Uterus (tissue), 4 donors: ENCODE results near the gene USP53. TPM values are rescaled to one million over a fixed set of nuclear protein-coding genes. Genes with fewer than 3 reads are reported as not detected.

ENCODE experiments used
- DNase-seq, 2 donors: peaks; one replicate each; pipeline ENCODE4 v3.0.0-alpha.2; 2019 to 2020
- H3K27ac ChIP-seq, 2 donors: fragments of 200-600 bp; sonication (generic); 1 replicate in 1 of 2; 2 replicates in 1 of 2; pipeline ENCODE4 v1.5.1; 2016 to 2018
- H3K27me3 ChIP-seq, 2 donors: fragments of 200-600 bp; sonication (generic); one replicate each; pipeline ENCODE4 v1.5.1; 2018 to 2019; ENCODE audit warnings: control low read depth in 1 of 2
- H3K36me3 ChIP-seq, 2 donors: fragments of 200-600 bp; sonication (generic); one replicate each; pipeline ENCODE4 v1.5.1; 2019; ENCODE audit warnings: control low read depth in 1 of 2
- H3K4me1 ChIP-seq, 2 donors: fragments of 200-600 bp; sonication (generic); one replicate each; pipeline ENCODE4 v1.5.1; 2018 to 2019; ENCODE audit warnings: control low read depth in 1 of 2
- H3K4me3 ChIP-seq, 2 donors: fragments of 200-600 bp; sonication (generic); 1 replicate in 1 of 2; 2 replicates in 1 of 2; pipeline ENCODE4 v1.5.1; 2018 to 2019; ENCODE audit warnings: mild to moderate bottlenecking in 1 of 2
- H3K9me3 ChIP-seq, 2 donors: fragments of 200-600 bp; sonication (generic); one replicate each; pipeline ENCODE4 v1.5.1; 2019; ENCODE audit warnings: control low read depth in 1 of 2
- CTCF ChIP-seq, 4 experiments: fragments of 200-600 bp in 2 of 4; fragments of 450-650 bp in 2 of 4; sonication (generic) in 2 of 4; IDR thresholded peaks; one replicate each; pipeline ENCODE4 v1.5.1; 2016 to 2019; ENCODE audit warnings: antibody characterized with exemption in 4 of 4, mild to moderate bottlenecking in 2 of 4, moderate library complexity in 1 of 4
- POLR2A ChIP-seq, 2 donors: fragments of 450-650 bp; IDR thresholded peaks; one replicate each; pipeline ENCODE4 v1.6.1; 2016; ENCODE audit warnings: antibody characterized with exemption in 2 of 2, mild to moderate bottlenecking in 1 of 2, moderate library complexity in 1 of 2
- intact Hi-C: fragments of 100-400 bp; cut with DNase I; formaldehyde crosslinking; loops from one replicate; pipeline ENCODE4 v1.15.1; 2023; ENCODE audit warnings: low total_unique reads
- total RNA-seq, 4 donors: library from RNA; depleted of rRNA in 3 of 4; stranded (reverse); fragments of >200 nt in 3 of 4; gene quantifications; one replicate each; pipeline versions ENCODE4 v1.1.0 to v1.2.4, GENCODE V29; 2014 to 2023
- donor health status: DM: yes; HTN: yes; CAD: no.

Gene USP53
- total RNA-seq, 4 donors from 2014 or later, result 29.5 to 156 (median 48.6) TPM

- Histone ChIP-seq H3K27me3 (no peaks in the 10 kb centered on the region), H3K4me3 (no peak overlapping the region), H3K27ac (no peak overlapping the region), H3K9me3 (no peaks in the 10 kb centered on the region), H3K36me3 (no peaks in the 10 kb centered on the region), H3K4me1 (no peaks in the 10 kb centered on the region)
- no peak for DNase-seq
- intact Hi-C loops, result no loop called here
- TF ChIP-seq POLR2A (IDR thresholded peaks at IDR 0.05) (no peak), CTCF (IDR thresholded peaks at IDR 0.05) (no peak)
These were observed 14.7 kb upstream of the USP53 start for GRCh38 chr4:119197772-119198212.

GRCh38 chr4:119204916-119205315, 7.6 kb upstream of the USP53 start:
- no peak overlapping the region for H3K27ac ChIP-seq
- no peak overlapping the region for H3K4me3 ChIP-seq
- TF ChIP-seq POLR2A (IDR thresholded peaks at IDR 0.05), result no peak
- no peak for TF ChIP-seq CTCF (IDR thresholded peaks at IDR 0.05)
- H3K9me3 ChIP-seq, result no peaks in the 10 kb centered on the region
- H3K36me3 ChIP-seq, result no peaks in the 10 kb centered on the region
- H3K27me3 ChIP-seq, result no peaks in the 10 kb centered on the region
- H3K4me1 ChIP-seq, result no peaks in the 10 kb centered on the region
- intact Hi-C loops, result no loop called here
- no peak for DNase-seq

- H3K36me3 ChIP-seq, result no peaks in the 10 kb centered on the region
- H3K27ac ChIP-seq, result no peak overlapping the region
- no peaks in the 10 kb centered on the region for H3K27me3 ChIP-seq
- H3K4me3 ChIP-seq, result no peak overlapping the region
- H3K4me1 ChIP-seq, result no peaks in the 10 kb centered on the region
- DNase-seq, result no peak
- TF ChIP-seq CTCF (IDR thresholded peaks at IDR 0.05), result no peak
- TF ChIP-seq POLR2A (IDR thresholded peaks at IDR 0.05), result no peak
- H3K9me3 ChIP-seq, result no peaks in the 10 kb centered on the region
- intact Hi-C loops, result no loop called here
These were observed 6.8 kb upstream of the USP53 start for GRCh38 chr4:119205690-119206089.

GRCh38 chr4:119206178-119206577, 6.3 kb upstream of the USP53 start:
- DNase-seq, result no peak
- intact Hi-C loops, result no loop called here
- Histone ChIP-seq H3K27ac (no peak overlapping the region), H3K9me3 (no peaks in the 10 kb centered on the region), H3K4me3 (no peak overlapping the region), H3K27me3 (no peaks in the 10 kb centered on the region), H3K36me3 (no peaks in the 10 kb centered on the region), H3K4me1 (no peaks in the 10 kb centered on the region)
- TF ChIP-seq CTCF (IDR thresholded peaks at IDR 0.05), result no peak
- no peak for TF ChIP-seq POLR2A (IDR thresholded peaks at IDR 0.05)

GRCh38 chr4:119207051-119207450, 5.5 kb upstream of the USP53 start:
- Histone ChIP-seq H3K9me3 (no peaks in the 10 kb centered on the region), H3K27ac (no peak overlapping the region), H3K4me3 (no peak overlapping the region), H3K36me3 (no peaks in the 10 kb centered on the region), H3K4me1 (no peaks in the 10 kb centered on the region), H3K27me3 (no peaks in the 10 kb centered on the region)
- intact Hi-C loops, result no loop called here
- TF ChIP-seq CTCF (IDR thresholded peaks at IDR 0.05) (no peak), POLR2A (IDR thresholded peaks at IDR 0.05) (no peak)
- DNase-seq, result no peak
